Renal cortical epithelial cell (primary cell): Measurements from ENCODE around the gene RSPH6A. TPM values are rescaled to one million over a fixed set of nuclear protein-coding genes. Genes with fewer than 3 reads are reported as not detected.
"Not testable (repeated sequence)": the region's sequence is repeated elsewhere in the genome, so short reads cannot be mapped to it uniquely, and the experiment has no call there.

Experiments used
- DNase-seq: peaks from one replicate; pipeline ENCODE4 v3.0.0-alpha.2; 2011; ENCODE audit warnings: low read depth
- total RNA-seq: library from RNA; depleted of rRNA; stranded (reverse); fragments of >200 nt; gene quantifications from 2 replicates; pipeline ENCODE4 v1.2.3, GENCODE V29; 2014

RSPH6A gene
- total RNA-seq, 1 donor from 2014 or later: 0.10 TPM

DNA sequence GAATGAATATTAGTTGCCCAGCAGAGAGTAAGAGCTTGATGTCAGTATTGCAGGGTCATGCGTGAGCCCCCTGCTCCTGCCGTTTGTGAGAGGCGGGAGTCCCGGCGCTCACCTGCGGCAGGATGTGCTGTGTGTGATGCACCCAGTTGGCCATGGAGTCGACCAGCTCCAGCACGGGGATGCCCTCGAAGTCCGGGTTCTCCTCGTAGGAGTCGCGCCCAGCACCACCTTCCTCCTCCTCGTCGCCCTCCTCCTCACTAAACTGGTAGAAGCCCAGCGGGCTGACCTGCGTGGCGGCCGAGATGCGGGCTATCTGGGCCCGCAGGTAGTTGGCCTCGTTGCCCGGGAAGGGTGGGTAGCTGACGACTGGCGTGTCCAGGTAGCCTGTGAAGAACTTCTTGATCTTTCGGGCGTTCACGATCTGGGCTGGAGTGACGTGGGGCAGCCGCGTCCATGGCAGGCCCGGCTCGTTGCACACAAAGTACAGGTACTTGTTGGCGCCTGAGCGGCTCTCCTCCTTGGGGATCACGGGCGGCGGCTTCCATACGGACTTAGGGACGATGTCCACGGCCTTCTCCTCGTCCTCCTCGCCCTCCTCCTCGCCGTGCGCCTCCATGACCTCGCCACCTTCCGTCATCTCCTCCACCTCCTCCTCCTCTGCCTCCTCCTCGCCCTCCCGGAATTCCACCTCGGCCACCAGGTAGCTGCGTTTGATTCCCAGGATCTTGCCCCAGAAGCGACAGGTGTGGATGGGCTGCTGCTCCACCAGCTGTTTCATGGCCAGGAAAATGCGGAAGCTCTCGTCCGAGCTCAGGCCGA, 10.8 kb downstream of the RSPH6A start:
- DNase-seq: no peak

DNA sequence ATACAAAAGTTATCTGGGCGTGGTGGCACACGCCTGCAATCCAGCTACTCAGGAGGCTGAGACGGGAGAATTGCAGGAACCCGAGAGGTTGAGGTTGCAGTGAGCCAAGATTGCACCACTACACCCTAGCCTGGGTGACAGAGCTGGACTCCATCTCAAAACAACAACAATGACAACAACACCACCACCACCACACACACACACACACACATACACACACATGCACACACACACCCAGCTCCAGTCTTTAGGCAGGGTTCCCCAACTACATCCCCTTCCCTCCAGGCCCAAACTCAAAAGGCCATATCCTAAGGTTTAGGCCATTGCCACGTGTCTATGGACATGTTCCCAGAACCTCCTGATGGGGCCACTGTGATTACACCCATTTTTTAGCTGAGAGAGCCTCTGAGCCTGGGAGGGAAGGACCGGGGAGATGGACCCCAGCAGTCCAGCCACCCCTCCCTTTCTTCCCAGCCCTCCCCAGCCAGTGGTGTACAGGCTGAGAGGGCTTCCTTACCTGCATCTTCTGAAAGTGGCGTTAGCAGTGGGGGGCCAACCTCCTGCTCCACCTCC, 13.4 kb downstream of the RSPH6A start:
- no peak for DNase-seq

DNA sequence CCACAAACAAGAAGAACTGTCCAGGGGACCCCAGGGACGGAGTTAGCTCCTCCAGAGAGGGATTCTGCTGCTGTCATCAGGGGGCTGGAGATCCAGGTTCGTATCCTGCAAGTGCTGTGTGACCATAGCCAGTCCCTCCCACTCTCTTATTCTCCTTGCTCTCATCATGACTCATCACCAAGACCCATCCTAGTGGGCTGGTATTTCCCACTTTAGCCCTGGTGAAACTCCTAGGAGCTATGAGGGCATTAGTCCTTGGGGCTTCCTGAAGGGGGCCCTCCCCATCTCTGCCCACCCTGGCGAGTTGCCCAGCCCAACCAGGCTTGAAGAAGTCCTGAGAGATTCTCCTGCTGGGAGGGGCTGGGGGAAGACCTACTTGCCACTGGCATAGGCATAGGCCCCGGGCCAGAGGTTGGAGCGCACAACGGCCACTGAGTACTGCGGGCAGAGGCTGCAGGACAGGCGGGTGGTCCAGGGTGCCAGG, 15.0 kb downstream of the RSPH6A start:
- DNase-seq: peak; percentile 83

DNA sequence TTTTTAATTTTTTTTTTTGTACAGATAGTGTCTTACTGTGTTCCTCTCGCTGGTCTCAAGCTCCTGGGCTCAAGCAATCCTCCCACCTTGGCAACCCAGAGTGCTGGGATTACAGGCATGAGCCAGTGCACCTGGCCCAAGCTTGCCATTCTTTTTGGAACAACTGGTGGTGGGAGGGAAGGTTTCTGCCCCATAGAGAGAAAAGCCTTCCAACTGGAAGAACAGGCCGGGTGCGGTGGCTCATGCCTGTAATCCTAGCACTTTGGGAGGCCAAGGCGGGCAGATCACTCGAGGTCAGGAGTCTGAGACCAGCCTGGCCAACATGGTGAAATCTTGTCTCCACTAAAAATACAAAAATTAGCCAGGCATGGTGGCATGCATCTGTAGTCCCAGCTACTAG, 15.6 kb downstream of the RSPH6A start:
- not testable (repeated sequence) for DNase-seq

DNA sequence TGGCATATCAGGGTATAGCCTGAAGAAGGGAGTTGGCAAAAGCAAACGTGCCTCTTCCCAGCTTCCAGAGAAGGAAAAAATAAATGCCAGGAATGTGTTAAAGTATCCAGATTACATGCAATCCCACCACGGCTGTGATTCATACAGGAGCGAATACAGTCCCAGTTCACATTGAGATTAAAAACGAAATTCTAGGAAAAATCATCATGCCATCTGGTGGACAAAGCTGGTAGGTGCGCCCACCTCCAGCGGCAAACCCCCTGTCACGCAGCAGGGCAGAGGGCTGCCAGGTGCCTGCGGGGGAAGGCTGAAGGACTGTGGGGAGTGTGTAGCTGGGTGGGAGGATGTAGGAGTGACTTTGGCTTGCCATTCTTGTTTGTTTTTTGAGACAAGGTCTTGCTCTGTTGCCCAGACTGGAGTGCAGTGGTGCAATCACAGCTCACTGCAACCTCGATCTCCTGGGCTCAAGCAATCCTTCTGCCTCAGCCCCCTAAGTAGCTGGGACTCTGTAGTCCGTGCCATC, 16.1 kb downstream of the RSPH6A start:
- peak; percentile 79 for DNase-seq

DNA sequence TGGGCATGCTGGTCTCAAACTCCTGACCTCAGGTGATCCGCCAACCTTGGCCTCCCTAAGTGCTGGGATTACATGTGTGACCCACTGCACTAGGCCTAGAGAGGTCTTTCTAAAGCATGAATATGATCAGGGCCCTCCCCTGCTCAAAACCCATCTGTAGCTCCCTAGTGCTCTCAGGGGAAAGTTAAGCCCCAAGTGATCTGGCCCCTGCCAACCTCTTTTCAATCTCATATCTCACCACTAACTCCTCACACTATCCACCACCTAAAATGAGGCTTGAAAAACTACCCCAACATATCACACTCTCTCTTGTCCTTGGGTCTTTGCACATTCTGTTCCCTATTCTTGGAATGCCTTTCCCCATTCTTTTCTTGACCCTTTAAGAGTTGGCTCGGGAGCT, 20.5 kb downstream of the RSPH6A start:
- no peak for DNase-seq

DNA sequence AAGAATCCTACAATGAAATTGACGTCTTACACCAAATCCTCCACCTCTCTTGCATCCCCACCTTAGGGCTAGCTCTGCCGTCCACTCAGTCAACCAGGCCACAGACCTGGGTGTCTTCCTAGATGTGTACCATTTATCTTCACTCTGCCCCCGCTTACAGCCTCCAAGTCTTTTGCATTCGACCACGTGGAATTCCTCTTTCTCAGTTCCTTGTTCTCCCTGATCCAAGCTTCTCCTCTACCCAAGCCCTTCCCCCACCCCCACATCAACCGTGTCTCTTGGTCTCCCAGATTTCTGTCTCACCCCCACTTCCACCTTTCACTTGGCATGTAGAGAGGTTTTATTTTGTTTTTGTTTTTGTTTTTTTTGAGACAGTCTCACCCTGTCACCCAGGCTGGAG, 21.2 kb downstream of the RSPH6A start:
- no peak for DNase-seq

DNA sequence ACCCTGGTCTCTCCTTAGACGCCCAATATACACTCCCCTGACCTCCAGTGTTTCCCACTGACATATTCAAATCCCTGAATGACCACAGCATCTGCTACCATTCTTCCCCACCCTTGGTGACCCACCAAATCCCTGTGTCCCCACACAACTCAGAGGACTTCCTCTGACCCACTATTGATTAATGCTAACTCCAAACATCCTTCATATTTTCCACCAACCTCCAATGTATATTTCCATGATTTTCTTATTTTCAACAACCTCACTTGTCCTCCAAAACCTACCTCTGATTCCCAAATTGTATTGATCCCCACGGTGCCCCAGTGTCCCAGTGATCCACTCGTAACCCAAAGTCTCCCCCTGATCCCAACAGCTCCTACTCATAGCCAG, 21.9 kb downstream of the RSPH6A start:
- DNase-seq: no peak

DNA sequence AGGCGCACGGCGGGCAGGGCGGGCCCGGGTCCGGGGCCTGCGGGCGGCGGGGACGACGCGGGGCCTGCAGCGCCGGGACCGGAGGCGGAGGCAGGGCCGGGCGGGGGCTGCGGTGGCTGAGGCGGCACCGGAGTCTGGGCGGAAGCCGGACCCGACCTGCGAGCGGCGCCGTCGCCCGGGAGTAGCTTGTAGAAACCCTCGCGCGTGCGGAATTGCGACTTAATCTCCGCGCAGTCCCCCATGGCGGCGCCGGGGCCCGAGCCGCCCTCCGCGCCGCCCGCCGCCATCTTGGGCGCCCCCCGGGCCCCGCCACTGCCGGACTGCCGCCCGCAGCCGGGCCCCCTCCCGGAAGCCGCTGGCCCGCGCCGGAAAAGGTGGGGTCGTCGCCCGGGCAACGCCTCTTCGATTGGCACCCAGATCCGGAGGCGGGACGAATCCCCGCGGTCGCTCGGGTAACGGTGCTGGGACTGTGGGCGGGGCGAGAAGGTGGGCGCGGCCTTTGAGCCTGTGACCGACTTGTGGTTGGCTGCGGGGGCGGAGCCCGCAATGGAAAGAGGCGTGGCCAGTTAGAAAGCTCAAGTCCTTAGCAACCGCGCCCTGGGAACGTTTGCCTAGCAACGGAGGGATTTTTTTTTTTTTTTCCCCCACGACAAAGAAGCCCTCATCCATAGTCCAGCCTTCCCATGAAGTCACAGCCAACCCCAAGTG, 22.5 kb downstream of the RSPH6A start, which contains the start of gene DMWD:
DMWD (minus strand) TSS at position 376 of the 708 bp plus-strand sequence; CDS start at position 287, 89 bp downstream.
- DNase-seq: peak; percentile 95

DNA sequence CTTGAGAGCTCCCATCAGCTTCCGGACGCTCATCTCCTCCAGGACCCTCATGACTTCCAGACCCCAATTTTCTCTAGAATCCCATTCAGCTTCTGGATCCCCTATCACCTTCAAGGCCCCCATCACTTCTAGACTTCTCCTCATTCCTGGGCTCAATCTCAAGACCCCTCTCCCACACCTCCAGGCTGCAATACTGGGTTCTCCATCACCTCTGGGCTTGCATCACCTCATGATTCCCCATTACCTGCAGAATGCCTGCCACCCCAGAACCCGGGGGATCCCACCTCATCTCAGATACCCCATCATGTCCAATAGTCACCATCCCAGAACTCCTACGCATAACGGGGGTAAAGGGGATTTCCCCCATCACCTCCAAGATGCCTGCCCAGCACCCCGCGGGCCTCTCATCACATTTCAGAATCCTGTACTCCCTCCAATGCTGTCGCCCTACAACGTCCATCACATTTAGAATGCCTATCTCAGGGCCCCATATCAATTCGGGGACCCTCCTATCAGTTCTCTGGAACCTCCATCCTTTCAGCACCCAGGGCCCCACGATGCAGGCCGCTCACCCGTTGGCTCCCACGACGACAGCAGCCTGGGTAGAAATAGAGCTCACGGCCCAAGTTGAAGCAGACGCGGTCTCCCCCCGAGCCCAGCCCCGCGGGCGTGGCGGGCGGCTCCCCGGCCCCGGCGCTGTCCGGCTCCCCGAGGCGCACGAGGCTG, 23.2 kb downstream of the RSPH6A start:
- no peak for DNase-seq

DNA sequence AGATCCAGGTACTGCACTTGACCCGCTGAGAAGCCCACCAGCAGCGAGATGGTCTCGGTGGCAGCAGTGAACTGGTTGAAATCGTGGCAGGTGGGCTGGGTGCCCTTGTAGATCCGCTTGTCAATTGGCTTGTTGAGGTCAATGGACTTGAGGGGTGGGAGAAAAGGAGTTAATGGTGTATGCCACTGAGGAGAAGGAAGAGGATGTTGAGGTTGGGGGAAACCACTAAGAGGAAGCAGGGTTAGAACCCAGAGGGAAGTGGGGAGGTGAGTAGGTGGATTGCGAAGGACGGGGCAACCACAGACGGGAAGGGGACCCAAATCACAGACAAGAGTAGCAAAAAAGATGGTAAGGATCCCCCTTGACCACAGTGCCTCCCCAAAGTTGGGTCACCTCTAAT, 24.2 kb downstream of the RSPH6A start:
- no peak for DNase-seq

DNA sequence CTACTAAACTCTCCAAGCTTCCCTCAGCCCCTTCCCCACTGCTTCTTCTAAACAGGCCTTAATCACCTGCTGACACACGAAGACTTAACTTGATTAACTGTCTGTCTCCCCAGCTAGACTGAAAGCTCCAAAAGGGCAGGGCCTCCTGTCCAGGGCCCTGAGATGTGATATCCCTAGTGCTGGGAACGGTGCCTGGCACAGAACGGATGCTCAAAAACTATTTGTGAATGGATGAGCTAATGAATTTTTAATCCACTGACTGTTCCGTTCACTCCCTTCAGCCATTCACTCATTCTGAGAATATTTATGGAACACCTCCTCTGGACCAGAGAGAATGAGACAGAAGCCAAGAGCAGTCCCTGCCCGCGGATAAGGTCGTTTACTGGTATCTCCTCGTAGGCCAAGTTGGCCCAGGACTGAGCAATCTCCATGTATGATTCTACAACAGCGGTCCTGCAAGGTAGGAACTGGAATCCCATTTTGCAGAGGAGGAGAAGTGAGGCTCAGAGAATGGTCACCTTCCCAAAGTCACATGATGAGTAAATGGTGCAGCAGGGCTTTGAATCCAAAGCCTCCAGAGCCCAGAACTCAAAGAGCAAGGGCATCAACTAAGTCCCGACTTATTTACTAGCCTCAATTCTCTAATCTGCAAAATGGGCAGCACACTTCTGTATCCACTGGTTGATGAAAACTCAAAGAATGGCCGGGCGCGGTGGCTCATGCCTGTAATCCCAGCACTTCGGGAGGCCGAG, 25.9 kb downstream of the RSPH6A start:
- DNase-seq: no peak

DNA sequence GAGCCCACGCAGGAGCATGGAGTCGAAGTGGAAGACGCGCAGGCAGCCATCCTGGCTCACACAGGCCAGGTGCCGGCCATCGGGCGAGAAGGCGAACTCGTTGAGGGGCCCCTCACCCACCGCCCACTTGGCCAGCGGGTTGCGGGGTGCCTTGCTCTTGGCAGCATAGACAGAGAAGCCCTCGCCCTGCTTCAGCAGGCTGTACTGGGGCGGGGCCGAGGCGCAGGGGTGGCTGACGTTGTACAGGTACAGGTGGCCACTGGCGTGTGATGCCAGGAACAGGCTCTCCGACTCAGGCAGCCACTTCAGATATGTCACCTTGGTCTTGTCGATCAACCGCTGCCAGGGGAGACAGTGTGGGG, 28.6 kb downstream of the RSPH6A start:
- no peak for DNase-seq

DNA sequence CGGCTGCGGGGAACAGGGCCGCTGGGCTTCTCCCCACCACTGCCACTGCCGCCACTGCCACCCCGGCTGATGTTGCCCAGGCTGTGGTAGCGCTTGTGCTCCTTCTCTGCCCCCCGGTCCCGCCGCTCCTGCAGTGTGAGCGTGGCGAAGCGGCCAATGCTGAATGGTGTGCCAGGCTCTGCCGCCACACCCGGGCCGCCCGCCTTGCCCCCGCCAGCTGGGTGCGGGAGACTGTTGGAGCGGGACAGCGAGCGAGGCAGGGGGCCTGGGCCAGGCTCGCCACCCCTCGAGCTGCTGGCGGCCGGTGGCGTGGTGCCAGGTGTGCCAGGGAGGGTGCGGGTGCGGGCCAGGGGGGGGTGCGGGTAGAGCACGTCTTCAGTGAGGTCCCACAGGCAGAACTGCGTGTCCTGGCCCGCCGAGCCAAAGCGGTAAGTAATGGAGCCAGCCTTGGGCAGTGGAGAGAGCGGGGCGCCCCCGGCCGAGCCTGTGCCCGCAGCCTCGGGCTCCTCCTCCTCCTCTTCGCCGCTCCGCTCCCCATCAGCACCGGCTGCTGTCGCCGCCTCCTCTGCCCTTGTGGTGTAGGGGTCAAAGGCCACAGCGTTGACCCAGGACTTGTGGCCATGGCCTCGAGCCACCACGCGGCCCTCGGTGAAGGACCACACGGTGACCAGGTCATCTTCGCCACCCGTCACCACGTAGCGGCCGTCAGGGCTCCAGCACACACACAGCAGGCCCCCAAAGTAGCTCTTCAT, 29.2 kb downstream of the RSPH6A start:
- DNase-seq: no peak

DNA sequence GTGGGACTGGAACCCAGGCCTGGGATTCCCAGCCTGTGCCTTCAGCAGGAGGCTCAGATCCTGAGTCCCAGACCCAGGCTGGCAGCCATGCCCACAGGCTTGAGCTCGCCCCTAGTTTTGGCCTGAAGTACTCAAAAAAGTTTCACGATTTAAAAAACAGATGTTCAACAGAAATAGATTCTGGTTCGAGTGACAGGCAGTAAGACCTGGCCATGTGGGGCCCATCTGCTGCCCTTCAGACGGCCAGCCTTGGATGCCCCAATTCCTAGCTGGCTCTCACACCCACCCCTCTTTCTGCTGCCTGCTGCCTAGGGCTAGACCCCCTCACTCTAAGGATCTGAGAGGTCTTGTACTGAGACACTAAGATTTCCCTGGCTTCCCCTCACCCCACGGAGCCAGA, 30.0 kb downstream of the RSPH6A start:
- no peak for DNase-seq

DNA sequence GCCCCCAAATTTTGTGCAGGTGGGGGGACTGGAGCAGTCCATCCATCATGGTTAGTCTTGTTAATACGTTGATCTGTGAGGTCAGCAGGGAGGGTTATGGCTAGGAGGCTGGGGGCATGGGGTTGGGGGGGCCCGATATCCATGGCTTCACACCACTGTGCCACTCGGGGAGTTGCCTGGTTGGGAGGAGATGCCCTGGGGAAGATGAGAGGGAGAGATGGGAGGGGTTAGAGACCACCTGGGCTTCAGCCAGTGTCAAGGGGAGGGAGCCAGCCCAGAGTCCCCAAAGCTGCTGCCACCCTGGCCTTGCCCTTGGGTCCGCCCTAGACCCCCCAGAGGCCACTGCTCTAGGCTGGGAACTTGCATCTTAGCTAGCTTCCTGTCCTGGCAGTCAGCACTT, 31.0 kb downstream of the RSPH6A start:
- DNase-seq: no peak

DNA sequence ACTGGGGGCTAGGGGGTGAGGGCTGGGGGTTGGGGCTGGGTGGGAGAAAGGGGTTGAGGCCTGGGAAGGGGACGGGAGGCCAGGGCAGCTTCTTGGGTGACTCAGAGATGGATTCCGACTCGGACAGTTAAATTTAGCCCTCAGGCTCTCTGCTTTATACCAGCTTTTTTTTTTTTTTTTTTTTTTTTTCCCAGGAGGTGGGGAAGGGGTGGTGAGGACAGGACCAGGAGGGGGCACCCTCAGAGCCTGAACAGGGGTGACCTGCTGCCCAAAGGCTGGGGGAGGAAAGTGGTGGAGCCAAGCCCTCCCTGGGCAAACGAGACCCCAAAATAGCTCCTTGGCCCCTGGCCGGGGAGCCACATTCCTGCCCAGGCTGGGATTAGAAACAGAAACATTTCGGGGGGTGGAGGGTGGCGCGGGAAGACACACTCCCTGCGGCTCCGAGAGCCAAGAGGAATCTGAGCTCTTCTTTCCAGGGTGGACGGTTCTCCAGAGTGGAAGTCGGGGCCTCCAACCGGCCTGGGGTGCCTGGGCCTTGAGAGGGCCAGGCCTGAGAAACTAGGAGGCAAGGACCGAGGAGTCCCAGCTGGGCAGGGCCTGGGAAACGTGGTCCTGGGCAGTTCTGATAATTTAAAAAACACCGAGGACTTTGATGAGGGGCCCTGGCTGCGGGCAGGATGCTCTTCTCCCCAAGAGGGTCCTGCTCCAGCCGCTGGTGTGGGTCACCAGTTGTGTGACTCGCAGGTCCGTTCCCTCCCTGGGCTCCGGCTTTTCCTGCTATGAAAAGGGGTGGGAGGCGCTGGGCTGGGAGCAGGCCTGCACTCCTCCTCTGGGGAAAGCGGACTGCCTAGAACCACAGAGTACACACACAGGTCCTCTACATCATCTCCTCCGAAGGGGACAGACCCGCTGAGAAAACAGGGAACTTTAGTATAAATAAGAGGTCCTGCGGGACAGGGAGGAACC, 32.0 kb downstream of the RSPH6A start:
- peak; percentile 73 for DNase-seq

DNA sequence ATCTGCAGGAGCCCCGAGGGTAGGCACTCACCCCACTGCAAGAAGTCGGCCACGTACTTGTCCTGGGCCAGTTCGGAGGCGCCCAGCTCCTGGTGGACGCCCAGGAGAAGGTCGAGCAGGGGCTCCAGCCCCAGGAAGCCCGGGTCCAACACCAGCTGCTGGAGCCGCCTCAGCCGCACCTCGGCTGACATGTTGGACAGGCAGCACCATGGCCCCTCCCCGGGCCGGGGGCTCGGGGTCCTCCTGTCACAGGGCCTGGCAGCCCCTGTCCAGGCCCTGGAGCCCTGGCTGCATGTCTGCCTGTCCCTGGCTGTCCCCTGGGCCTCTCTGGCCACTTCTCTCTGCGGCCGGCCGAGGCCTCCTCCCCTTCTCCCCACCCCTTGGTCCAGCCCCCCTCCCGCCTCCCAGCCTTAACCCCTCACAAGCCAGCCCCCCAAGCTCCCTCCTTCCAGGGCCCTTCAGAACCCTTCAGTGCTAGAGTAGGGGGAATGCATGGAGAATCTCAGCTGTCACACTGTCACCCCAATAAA, 32.9 kb downstream of the RSPH6A start, which contains the start of gene DMPK:
DMPK (minus strand) TSS at position 329 of the 530 bp plus-strand sequence; CDS start at position 191, 138 bp downstream.
- DNase-seq: no peak
